Hepatocyte (in vitro differentiated cells): ENCODE data around the gene RASEF. TPM values are rescaled to one million over a fixed set of nuclear protein-coding genes. Genes with fewer than 3 reads are reported as not detected.

ENCODE experiments used
- DNase-seq: peaks from one replicate; pipeline ENCODE4 v3.0.0-alpha.2; 2016; ENCODE audit warnings: low spot score
- H2AFZ ChIP-seq: fragments of 200-600 bp; sonication (generic); 2 replicates; pipeline ENCODE4 v1.6.0; 2016; ENCODE audit warnings: antibody characterized with exemption, mild to moderate bottlenecking
- H3K27ac ChIP-seq: fragments of 200-600 bp; sonication (generic); 2 replicates; pipeline ENCODE4 v1.5.1; 2016; ENCODE audit warnings: mild to moderate bottlenecking
- H3K27me3 ChIP-seq: fragments of 200-600 bp; sonication (generic); 2 replicates; pipeline ENCODE4 v1.6.1; 2016
- H3K36me3 ChIP-seq: fragments of 200-600 bp; sonication (generic); replicated peaks from 2 replicates; pipeline ENCODE4 v1.5.1; 2016; ENCODE audit warnings: low read depth; ENCODE audit not compliant: insufficient read depth
- H3K4me1 ChIP-seq: fragments of 200-600 bp; sonication (generic); 2 replicates; pipeline ENCODE4 v1.5.1; 2016; ENCODE audit warnings: mild to moderate bottlenecking, moderate library complexity; ENCODE audit not compliant: insufficient read depth
- H3K4me2 ChIP-seq: fragments of 200-600 bp; sonication (generic); 2 replicates; pipeline ENCODE4 v1.6.0; 2016
- H3K4me3 ChIP-seq: fragments of 200-600 bp; sonication (generic); 2 replicates; pipeline ENCODE4 v1.5.1; 2016; ENCODE audit warnings: mild to moderate bottlenecking
- H3K79me2 ChIP-seq: fragments of 200-600 bp; sonication (generic); 2 replicates; pipeline ENCODE4 v1.6.0; 2017; ENCODE audit warnings: mild to moderate bottlenecking
- H3K9me2 ChIP-seq: fragments of 200-600 bp; sonication (generic); replicated peaks from 2 replicates; pipeline ENCODE4 v1.6.0; 2017; ENCODE audit warnings: mild to moderate bottlenecking; ENCODE audit not compliant: insufficient read depth
- H3K9me3 ChIP-seq: fragments of 200-600 bp; sonication (generic); 2 replicates; pipeline ENCODE4 v1.5.1; 2016; ENCODE audit warnings: low read depth, mild to moderate bottlenecking
- H4K20me1 ChIP-seq: fragments of 200-600 bp; sonication (generic); 2 replicates; pipeline ENCODE4 v1.6.0; 2016; ENCODE audit warnings: mild to moderate bottlenecking; ENCODE audit not compliant: insufficient read depth, poor library complexity, severe bottlenecking
- EZH2 ChIP-seq: fragments of 200-600 bp; sonication (generic); IDR thresholded peaks from 2 replicates; pipeline ENCODE4 v1.6.1; 2016; ENCODE audit warnings: antibody characterized with exemption, mild to moderate bottlenecking, borderline replicate concordance
- EZH2phosphoT487 ChIP-seq: fragments of 200-600 bp; sonication (generic); IDR thresholded peaks from one replicate; pipeline ENCODE4 v1.6.1; 2018; ENCODE audit warnings: antibody characterized with exemption, mild to moderate bottlenecking, low read depth, moderate library complexity; ENCODE audit not compliant: unreplicated experiment, severe bottlenecking
- WGBS: methylation state at CpG from one replicate; pipeline ENCODE4 v1.1.6; 2016; ENCODE audit warnings: low lambda C conversion rate; ENCODE audit errors: missing lambda C conversion rate; 5-methylcytosine and 5-hydroxymethylcytosine counted together
- polyA plus RNA-seq: library from polyadenylated mRNA; unstranded; fragments of >200 nt; fragmentation: Nextera tagmentation; extraction: Ambion mirVana; gene quantifications from 2 replicates; pipeline ENCODE4 v1.2.1, GENCODE V29; 2016
- total RNA-seq: library from RNA; depleted of rRNA; stranded (reverse); fragments of >200 nt; gene quantifications from 2 replicates; pipeline ENCODE4 v1.2.3, GENCODE V29; 2014
- TF ChIP-seq, protein P1 (sequence below): fragments of 200-600 bp; sonication (generic); IDR thresholded peaks from 2 replicates; pipeline ENCODE4 v1.5.1; 2016; ENCODE audit warnings: antibody characterized with exemption, mild to moderate bottlenecking; ENCODE audit not compliant: poor library complexity

Gene RASEF
- total and polyA plus RNA-seq, 2 experiments from 2014 or later, result 11.1 to 18.9 TPM

DNA sequence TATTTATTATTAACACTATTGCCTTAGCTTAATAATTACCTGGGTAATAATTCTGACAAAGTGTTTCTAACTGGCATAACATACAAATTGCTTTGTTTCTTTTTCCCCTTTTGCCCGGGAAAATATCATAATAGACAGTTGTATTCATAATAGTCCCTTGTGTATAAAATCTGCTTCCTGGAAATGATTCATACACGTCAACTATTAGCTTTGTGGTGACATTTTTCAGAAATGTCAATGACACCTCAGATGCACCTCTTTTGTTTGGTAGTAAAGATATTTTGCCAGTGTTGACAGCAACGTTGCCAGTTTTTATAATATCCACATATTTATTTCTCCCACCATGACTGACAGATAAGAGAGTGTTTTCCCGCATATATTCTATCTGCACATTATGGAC is 73.0 kb downstream of the RASEF start:
- no peaks in the 10 kb centered on the region for H3K9me2 ChIP-seq
- no peaks in the 10 kb centered on the region for H3K79me2 ChIP-seq
- no peaks in the 10 kb centered on the region for H3K9me3 ChIP-seq
- no peaks in the 10 kb centered on the region for H3K36me3 ChIP-seq
- no peak overlapping the region for H3K27ac ChIP-seq
- WGBS, result 82% methylated on average over 4 of the region's 4 CpGs
- H2AFZ ChIP-seq, result no peak overlapping the region
- H4K20me1 ChIP-seq, result no peaks in the 10 kb centered on the region
- DNase-seq, result no peak
- peaks cover 14% of the 10 kb centered on the region for H3K4me1 ChIP-seq
- H3K4me3 ChIP-seq, result no peak overlapping the region
- TF ChIP-seq EZH2 (no peak), EZH2phosphoT487 (no peak)
- TF ChIP-seq, protein P1, sequence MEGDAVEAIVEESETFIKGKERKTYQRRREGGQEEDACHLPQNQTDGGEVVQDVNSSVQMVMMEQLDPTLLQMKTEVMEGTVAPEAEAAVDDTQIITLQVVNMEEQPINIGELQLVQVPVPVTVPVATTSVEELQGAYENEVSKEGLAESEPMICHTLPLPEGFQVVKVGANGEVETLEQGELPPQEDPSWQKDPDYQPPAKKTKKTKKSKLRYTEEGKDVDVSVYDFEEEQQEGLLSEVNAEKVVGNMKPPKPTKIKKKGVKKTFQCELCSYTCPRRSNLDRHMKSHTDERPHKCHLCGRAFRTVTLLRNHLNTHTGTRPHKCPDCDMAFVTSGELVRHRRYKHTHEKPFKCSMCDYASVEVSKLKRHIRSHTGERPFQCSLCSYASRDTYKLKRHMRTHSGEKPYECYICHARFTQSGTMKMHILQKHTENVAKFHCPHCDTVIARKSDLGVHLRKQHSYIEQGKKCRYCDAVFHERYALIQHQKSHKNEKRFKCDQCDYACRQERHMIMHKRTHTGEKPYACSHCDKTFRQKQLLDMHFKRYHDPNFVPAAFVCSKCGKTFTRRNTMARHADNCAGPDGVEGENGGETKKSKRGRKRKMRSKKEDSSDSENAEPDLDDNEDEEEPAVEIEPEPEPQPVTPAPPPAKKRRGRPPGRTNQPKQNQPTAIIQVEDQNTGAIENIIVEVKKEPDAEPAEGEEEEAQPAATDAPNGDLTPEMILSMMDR, result no peak
- no peak overlapping the region for H3K4me2 ChIP-seq
- H3K27me3 ChIP-seq, result no peaks in the 10 kb centered on the region

DNA sequence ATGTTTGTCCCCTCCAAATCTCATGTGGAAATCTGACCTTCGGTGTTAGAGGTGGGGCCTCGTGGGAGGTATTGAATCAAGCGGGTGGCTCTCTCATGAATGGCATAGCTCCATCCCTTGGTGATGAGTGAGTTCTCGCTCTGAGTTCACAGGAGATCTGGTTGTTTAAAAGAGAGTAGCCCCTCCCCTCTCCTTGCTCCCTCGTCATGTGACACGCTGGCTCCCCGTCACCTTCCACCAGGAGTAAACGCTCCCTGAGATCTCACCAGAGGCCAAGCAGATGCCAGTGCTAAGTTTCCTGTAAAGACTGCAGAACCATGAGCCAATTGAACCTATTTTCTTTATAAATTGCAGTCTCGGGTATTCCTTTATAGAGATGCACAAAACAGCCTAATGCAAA is 74.5 kb downstream of the RASEF start:
- H3K9me3 ChIP-seq, result no peaks in the 10 kb centered on the region
- 84% methylated on average over 9 of the region's 9 CpGs for WGBS
- H3K4me3 ChIP-seq, result no peak overlapping the region
- no peak overlapping the region for H2AFZ ChIP-seq
- no peak overlapping the region for H3K27ac ChIP-seq
- DNase-seq, result no peak
- H3K27me3 ChIP-seq, result no peaks in the 10 kb centered on the region
- H3K36me3 ChIP-seq, result no peaks in the 10 kb centered on the region
- no peaks in the 10 kb centered on the region for H4K20me1 ChIP-seq
- H3K9me2 ChIP-seq, result no peaks in the 10 kb centered on the region
- no peaks in the 10 kb centered on the region for H3K79me2 ChIP-seq
- TF ChIP-seq EZH2 (no peak), EZH2phosphoT487 (no peak)
- TF ChIP-seq, protein P1, result no peak
- peaks cover 14% of the 10 kb centered on the region for H3K4me1 ChIP-seq
- H3K4me2 ChIP-seq, result no peak overlapping the region

DNA sequence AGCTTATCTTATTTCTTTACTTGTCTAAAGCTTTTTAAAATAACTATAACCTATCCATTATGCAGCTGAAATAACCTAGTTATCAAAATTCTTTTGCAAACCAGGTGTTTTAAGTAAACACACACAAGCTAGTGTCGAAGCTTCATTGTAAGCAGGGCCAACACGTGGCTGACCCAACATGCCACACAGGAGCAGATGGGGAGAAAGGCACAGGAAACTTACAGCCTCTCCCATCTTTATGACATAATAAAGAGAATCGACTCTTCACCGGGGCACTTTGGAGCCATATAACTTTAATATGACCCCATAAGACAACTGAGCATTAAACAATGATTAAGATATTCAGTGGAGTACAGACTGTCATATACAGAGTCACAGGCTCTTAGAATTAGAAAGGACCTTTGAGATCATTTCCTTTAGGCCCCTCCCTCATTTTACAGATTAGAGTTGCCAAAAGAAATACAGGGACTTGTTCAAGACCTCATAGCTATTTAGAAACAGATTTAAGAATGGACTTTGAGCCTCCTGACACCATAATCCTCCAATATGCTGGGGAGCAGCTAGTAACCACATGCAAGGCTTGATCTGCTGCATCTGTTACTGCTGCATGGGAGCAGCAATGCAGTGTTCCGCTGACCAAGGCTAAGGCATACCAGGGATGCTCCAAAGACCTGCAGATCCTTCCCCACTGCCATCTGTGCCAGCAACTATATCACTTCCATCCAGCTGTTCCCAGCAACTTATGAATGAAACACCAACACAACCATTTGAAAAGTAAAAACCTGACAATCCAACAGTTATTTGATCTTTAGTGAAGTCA is 75.4 kb downstream of the RASEF start:
- peak; percentile 24 for DNase-seq

More for the DNA sequence above, 75.4 kb downstream of the RASEF start:
- H3K27ac ChIP-seq, result no peak overlapping the region
- no peak overlapping the region for H2AFZ ChIP-seq
- no peak overlapping the region for H3K4me3 ChIP-seq
- no peaks in the 10 kb centered on the region for H4K20me1 ChIP-seq
- 29% methylated on average over 5 of the region's 5 CpGs for whole genome bisulfite sequencing
- no peaks in the 10 kb centered on the region for H3K36me3 ChIP-seq
- H3K79me2 ChIP-seq, result no peaks in the 10 kb centered on the region
- peaks cover 14% of the 10 kb centered on the region for H3K4me1 ChIP-seq
- no peaks in the 10 kb centered on the region for H3K9me3 ChIP-seq
- H3K4me2 ChIP-seq, result no peak overlapping the region
- no peaks in the 10 kb centered on the region for H3K9me2 ChIP-seq
- TF ChIP-seq, protein P1, result no peak
- TF ChIP-seq EZH2phosphoT487 (no peak), EZH2 (no peak)
- H3K27me3 ChIP-seq, result no peaks in the 10 kb centered on the region
